SK-N-SH treated with all-trans-retinoic acid at 6 μM for 48 hours (cell line): ENCODE data around the gene NRBF2.

ENCODE experiments used
- ESRRG ChIP-seq: fragments of 250-450 bp; sonication (Bioruptor Pico); IDR thresholded peaks from 2 replicates; pipeline ENCODE4 v1.6.1; 2021; ENCODE audit warnings: mild to moderate bottlenecking
- RARB ChIP-seq: fragments of 250-450 bp; sonication (Bioruptor Pico); IDR thresholded peaks from 2 replicates; pipeline ENCODE4 v1.8.0; 2021; ENCODE audit warnings: mild to moderate bottlenecking, moderate library complexity
- ZNF565 ChIP-seq: fragments of 450-650 bp; formaldehyde crosslinking; conservative IDR thresholded peaks from 2 replicates; pipeline ENCODE4 v1.5.0; 2020; ENCODE audit warnings: low read depth, mild to moderate bottlenecking, moderate library complexity

GRCh38 chr10:63171926-63172325, 38.8 kb downstream of the NRBF2 start:
- TF ChIP-seq ZNF565 (CRISPR knock-in tag) (no peak), ESRRG (CRISPR knock-in tag) (no peak), RARB (CRISPR knock-in tag) (no peak)
